ENCODE data around the gene DDT.
"Not testable (repeated sequence)": the region's sequence is repeated elsewhere in the genome, so short reads cannot be mapped to it uniquely, and the experiment has no call there.

DDT gene

GRCh38 chr22:23974345-23974744 lies at the start of gene DDT:
TSS of gene DDT (minus strand) at chr22:23974441. CDS start at chr22:23974414, 27 bp downstream.
- DNase-seq = not testable (repeated sequence)

DNA sequence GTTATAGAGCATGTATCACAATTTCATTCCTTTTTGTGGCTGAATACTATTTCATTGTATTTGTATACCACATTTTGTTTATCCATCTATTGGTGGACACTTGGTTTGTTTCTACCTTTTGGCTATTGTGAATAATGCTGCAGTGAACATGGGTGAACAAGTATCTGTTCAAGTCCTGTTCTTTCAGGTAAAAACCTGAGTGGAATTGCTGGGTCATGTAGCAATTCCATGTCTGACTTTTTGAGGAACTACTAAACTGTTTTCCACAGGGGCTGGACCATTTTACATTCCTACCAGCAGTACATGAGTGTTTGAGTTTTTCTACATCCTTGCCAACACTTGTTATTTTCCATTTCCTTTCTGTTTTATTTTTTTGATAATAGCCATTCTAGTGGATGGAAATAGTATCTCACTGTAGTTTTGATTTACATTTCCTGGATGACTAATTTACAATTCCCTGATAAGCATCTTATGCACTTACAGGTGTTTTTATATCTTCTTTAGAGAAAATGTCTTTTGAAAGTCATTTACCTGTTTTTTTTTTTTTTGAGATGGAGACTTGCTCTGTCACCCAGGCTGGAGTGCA lies 49.1 kb upstream of the DDT start:
- no peak for DNase-seq

- no peak for DNase-seq
Measured at GRCh38 chr22:24021304-24021703, 47.1 kb upstream of the DDT start.

DNA sequence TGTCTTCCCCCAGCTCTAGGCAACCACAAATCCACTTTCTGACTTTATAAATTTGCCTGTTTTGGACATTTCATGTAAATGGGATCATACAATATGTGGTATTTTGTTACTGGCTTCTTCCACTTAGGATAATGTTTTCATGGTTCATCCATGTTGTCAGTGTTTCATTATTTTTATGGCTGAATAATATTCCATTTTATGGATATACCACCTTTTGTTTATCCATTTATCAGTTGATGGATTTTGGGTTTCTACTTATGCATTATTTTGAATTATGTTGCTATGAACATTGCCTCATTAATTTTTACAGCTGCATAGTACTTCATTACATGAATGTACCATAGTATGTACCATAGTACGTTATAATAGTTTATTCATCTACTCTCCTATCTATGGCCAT lies 41.9 kb upstream of the DDT start:
- no peak for DNase-seq

- no peak for DNase-seq
Measured at GRCh38 chr22:24011735-24012068, 37.5 kb upstream of the DDT start.

DNA sequence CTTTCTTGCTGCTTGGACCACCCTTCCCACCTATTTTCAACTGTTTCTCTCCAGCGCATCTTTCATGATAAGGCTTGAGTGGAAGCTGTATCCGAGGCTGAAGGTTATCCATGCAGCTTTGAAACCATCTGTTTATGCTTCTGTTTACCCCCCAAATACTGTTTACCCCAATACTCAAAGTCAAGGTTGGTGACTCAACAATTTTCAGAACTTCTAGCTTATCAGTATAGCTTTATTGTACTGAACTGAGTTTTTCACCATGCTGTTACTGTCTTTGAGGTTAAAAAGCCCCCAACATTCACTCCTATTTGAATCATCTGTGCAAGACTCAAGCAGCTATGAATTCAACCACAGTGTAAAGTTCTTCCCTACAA lies 35.8 kb upstream of the DDT start:
- no peak for DNase-seq

- no peak for DNase-seq
Measured at GRCh38 chr22:24009227-24010017, 35.2 kb upstream of the DDT start.

DNA sequence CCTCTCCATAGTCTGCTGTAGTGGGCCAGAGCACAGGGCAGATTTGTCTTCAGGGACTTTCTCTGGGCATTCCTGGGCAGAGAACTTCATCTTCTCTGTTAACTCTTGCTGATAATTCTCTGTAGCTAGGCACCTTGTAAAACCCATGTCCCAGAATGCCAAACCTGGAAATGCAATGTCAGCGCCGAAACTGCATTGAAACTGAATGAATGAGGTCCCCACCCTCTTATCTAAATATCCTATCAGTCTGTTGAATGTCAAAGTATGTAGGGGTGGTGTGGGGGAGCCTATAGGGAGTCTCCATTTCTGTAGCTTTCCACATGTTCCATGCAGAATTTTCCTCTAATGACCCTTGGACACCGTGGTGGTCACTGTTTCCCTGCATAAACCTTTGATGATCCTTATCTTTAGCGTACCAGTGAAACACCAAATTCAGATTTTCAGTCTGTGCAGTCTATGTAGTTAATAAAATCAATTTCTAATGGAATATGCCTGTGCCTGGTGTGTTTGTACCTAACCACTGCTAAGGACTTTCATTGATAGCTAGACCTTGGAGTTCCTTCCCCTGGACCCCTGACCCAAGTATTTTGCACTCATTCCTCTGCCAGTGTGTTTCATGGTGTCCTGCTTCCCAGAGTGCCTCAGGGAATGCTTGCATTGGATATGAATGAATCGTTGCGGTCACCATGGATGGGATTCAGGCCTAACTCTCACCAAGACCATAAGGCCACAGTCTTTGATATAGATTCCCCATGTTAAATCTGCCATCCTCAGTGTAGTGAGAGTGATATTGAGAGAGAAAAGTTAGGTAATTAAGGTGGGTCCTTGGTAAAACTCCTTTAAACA lies 34.4 kb upstream of the DDT start:
- DNase-seq = no peak

GRCh38 chr22:24008022-24008283 lies 33.7 kb upstream of the DDT start:
- no peak for DNase-seq

DNA sequence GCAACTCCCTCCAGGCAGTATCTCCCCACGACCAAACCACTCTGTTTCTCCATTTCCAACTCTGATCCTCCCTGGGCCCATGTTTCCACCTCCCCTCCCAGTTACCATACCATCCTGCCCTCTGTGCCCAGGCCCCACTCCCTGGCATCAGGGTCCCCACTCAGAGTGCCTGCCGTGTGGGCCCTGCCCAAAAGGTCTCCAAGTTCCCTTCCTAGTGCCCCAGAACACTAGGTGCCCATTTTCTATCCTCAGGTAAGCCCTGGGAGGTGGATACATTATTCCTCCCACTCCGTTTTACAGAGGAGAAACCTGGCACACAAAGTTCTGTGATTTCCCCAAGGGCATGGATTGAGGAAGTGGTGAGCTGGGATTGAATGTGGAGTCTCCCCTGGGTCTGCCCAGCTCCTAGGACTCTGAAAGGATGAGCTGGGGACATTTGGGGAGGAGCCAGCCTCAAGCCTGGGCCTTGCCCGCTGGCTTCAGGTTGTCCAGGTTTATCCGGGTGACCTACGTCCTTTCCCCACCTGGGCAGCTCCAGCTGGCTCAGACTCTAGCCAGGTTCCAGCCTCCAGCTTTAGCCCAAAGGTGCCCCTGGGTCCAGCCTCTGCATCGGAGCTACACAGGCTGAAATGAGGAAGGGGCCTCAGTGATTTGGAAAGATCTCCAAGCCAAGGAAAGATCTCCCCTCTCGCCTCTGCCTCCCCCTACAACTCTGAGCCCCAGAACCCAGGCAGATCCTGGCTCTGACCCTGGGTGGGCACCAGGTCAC lies 33.2 kb upstream of the DDT start:
- DNase-seq = no peak

GRCh38 chr22:24006914-24007214 lies 32.6 kb upstream of the DDT start:
- no peak for DNase-seq

DNA sequence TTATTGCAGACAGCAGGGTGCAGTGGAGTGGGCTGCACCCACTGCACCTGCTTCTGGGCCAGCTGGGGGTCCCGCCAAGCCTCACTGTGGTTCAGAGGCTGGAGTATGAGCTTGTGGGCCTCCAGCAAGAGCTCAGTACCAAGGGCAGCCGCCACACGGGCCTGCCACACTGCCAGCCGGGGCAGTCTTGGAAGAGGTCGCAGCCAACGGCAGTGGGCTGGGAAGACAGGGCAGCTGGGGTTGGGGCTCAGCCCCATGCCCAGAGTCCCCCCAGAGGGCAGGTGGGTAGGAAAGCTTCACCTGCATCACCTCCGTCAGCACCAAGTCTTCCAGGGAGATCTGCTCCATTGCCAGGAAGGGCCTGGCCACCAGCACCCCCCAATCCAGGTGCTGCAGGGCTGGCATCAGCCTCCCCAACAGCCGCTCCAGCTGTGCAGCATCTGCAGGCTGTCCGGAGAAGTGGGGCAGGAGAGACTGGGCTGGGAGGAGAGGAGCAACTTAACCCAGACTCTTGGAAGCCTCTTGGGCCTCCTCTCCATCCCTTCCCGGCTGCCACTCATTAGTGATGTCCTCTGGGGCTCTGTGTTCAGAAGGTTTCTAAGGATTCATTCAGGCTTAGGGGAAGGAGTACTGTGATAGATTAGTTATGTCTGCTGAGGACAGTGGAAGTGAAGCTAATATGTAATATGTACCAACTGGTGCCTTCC lies 32.1 kb upstream of the DDT start:
- DNase-seq = no peak

GRCh38 chr22:24005201-24005600 lies 31.0 kb upstream of the DDT start, which contains the start of gene GSTT4:
TSS of gene GSTT4 (minus strand) at chr22:24005453. CDS start at chr22:24005356, 97 bp downstream.
- no peak for DNase-seq

DNA sequence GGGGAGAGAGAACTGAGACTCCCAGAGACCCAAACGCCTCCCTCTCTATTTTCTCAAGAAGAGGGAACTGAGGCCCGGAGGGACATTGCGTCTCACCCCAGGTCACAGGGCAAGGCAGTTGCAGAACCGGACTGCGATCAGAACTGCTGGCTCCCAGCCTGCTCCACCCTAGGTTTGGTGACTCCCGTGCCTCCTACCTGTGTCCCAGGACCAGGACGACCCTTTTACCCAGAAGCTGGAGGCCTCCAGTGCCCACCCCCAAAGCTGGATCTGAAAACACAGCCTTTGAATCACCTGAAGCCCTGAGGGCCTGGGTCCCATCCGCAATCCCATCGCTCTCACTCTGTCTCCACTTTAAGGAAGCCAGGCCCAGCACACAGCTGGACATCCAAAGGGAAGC lies 29.6 kb upstream of the DDT start:
- DNase-seq = no peak

DNA sequence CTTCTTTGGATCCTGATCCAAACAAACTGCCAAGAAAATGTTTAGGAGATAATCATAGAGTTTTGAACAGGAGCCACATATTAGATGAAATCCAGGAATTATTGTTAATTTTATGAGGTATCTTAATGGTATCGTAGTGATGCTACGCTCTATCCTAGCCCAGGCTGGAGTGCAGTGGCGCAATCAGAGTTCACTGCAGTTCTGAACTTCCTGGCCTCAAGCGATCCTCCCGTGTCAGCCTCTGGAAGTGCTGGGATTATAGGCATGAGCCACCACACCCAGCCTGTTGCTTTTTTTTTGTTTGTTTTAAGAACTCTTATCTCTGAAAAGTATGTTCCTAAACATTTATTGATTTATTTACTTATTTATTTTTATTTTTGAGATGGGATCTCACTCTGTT lies 28.6 kb upstream of the DDT start:
- DNase-seq = no peak

GRCh38 chr22:24002272-24002671 lies 28.0 kb upstream of the DDT start:
- DNase-seq = no peak

DNA sequence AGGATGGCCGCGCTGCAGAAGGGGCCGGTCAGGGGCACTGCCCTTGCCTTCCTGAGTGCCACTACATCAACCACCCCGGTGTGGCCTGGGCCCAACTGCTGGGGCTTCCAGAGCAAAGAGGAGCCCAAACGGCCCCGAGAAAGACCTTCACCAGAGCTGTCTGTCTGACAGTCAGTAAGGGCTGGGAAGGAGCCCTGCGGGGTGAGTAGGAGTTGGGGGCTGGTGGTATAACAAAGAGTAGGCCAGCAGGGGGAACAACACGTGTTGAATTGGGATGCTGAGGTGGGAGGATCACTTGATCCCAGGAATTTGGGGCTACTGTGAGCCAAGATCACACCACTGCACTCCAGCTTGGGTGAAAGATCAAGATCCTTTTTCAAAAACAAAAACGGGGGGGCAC lies 27.1 kb upstream of the DDT start:
- DNase-seq = no peak

DNA sequence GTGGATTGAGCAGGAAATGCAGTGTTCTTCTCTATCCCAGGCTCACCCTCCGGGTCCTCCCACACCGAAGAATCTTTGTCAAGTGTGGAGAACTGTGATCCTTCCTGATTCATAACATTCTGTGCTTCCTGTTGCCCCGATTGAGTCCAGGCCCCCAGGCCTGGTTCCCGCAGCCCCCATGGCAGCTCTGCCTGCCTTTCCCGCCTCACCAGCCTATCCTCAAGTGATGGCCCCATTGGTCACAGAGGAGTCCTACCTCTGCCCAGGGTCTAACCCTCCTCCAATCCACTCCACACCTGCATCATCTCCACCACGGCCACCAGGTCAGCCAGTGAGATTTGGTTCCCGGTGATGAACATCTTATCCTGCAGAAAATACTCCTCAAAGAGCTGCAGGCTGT lies 25.5 kb upstream of the DDT start:
- DNase-seq = not testable (repeated sequence)

- DNase-seq = no peak
Measured at GRCh38 chr22:23997092-23997491, 22.9 kb upstream of the DDT start.

DNA sequence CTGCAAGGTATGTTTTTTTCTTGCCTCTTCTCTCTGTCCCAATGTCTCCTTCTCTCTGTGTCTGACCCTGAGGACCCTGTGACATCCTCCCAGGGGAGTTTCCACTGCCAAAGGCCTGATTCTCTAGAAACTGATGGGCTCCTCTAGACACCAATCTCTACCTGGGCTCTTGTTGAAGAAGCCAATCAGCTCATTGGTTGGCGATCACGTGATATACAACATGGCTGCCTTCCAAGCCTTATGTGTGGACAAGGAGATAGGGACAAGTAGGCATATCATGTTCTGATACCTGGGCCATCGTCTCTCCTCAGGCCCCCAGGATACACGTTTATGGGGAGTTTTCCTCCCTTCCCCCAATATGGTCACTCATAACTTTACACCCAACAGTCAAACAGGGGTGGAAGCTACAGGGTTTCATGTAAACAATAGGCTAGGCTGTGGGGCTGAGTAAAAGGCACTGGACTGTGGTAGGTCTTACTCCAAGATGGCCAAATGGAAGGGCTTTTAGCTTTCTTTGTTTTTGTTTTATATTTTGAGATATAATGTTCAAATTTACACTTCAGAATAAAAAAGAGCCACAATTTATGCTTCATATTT lies 19.4 kb upstream of the DDT start:
- DNase-seq = not testable (repeated sequence)

DNA sequence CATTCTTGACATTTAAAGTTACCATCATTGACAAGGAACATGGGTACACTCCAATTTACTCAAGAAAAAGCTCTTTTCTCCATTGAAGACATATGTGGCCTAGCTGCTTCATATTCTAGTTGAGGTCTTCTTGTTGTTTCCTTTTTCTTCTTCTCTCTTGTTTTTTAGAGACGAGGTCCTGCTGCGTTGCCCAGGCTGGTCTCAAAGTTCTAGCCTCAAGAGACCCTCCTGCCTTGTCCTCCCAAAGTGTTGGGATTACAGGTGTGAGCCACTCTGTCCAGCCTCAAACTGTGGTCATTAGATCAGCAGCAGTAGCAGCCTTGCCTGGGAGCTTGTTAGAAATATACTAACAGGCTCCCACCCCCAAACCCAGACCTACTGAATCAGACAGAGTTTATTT lies 18.8 kb upstream of the DDT start:
- not testable (repeated sequence) for DNase-seq

DNA sequence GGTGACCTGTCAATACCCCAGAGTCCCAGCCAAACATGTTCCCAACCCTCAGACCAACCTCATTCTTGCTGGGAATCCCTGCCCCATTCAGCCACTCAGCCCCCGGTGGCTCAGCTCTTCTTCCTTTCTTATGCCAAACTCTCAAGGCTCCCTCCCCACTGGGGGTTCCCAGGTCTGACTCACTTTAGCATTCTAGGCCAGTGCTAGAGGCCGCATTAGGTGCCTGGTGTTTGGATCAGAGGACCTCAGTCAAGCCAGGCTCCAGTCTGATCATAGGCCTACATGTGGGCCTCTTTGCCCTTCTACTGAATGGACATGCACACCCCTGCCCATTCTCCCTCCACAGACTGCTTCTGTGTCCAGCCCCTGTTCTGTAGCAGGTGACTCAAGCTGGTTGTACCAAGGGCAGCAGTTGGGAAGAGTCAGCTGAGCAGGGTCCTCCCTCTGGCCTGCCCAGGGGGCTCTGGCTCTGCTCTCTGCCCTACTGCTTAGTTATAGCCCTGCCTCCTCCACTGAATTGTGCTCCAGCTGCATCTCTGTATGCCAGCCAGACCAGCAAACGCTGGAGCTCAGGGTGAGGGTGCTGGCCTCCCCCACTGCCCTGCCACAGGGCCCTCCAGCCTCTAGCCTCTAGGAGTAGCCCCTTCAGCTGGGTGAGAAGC lies 15.5 kb upstream of the DDT start:
- not testable (repeated sequence) for DNase-seq
